Loucy (cell line): Measurements from ENCODE around the gene PLOD3.

Experiments used
- EZH2phosphoT487 ChIP-seq: fragments of 200-600 bp; IDR thresholded peaks from 2 replicates; pipeline ENCODE4 v1.6.1; 2018; ENCODE audit warnings: antibody characterized with exemption, mild to moderate bottlenecking, moderate library complexity, borderline replicate concordance
- TF ChIP-seq, protein P1 (sequence below): fragments of 200-600 bp; sonication (generic); conservative IDR thresholded peaks from 2 replicates; pipeline ENCODE4 v1.5.1; 2014; ENCODE audit warnings: mild to moderate bottlenecking, antibody characterized with exemption, low read length

- TF ChIP-seq, protein P1, sequence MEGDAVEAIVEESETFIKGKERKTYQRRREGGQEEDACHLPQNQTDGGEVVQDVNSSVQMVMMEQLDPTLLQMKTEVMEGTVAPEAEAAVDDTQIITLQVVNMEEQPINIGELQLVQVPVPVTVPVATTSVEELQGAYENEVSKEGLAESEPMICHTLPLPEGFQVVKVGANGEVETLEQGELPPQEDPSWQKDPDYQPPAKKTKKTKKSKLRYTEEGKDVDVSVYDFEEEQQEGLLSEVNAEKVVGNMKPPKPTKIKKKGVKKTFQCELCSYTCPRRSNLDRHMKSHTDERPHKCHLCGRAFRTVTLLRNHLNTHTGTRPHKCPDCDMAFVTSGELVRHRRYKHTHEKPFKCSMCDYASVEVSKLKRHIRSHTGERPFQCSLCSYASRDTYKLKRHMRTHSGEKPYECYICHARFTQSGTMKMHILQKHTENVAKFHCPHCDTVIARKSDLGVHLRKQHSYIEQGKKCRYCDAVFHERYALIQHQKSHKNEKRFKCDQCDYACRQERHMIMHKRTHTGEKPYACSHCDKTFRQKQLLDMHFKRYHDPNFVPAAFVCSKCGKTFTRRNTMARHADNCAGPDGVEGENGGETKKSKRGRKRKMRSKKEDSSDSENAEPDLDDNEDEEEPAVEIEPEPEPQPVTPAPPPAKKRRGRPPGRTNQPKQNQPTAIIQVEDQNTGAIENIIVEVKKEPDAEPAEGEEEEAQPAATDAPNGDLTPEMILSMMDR, result no peak
- TF ChIP-seq EZH2phosphoT487, result no peak
These were observed 21.5 kb downstream of the PLOD3 start for GRCh38 chr7:101195884-101196283.
